ENCODE data around the gene LRRC75B. TPM values are rescaled to one million over a fixed set of nuclear protein-coding genes. Genes with fewer than 3 reads are reported as not detected.

Gene LRRC75B
- polyA plus RNA-seq, 1 donor from 2014 or later = 12.2 TPM

- no peak overlapping the region for H3K4me3 ChIP-seq (ENCODE audit: low read length)
- no peaks in the 10 kb centered on the region for H3K79me2 ChIP-seq (replicated peaks; ENCODE audit: insufficient read depth, low read length)
- no peak overlapping the region for H3K9ac ChIP-seq (ENCODE audit: low read length)
- H2AFZ ChIP-seq (ENCODE audit: low read depth, low read length) = no peak overlapping the region
- H3K9me3 ChIP-seq (ENCODE audit: low read length) = no peaks in the 10 kb centered on the region
- no peak overlapping the region for H3K27ac ChIP-seq (ENCODE audit: low read length)
- H4K20me1 ChIP-seq (ENCODE audit: insufficient read depth) = no peaks in the 10 kb centered on the region
- H3K27me3 ChIP-seq (ENCODE audit: insufficient read depth, low read depth, low read length) = no peaks in the 10 kb centered on the region
- no peaks in the 10 kb centered on the region for H3K9me2 ChIP-seq (ENCODE audit: insufficient read depth, low read length)
- TF ChIP-seq TAF1 (IDR thresholded peaks at IDR 0.05; ENCODE audit: low read depth) (no peak), EZH2 (IDR thresholded peaks at IDR 0.05; ENCODE audit: borderline replicate concordance, insufficient read depth, low read length, poor library complexity, severe bottlenecking) (no peak), SMC3 (conservative IDR thresholded peaks at IDR 0.05; ENCODE audit: poor library complexity) (no peak), MXI1 (conservative IDR thresholded peaks at IDR 0.05; ENCODE audit: poor library complexity, severe bottlenecking) (no peak), CTCF (IDR thresholded peaks at IDR 0.05; ENCODE audit: poor library complexity, severe bottlenecking) (no peak), RAD21 (conservative IDR thresholded peaks at IDR 0.05) (no peak)
- H3F3A ChIP-seq (ENCODE audit: insufficient read depth, low read length, poor library complexity, severe bottlenecking) = no peaks in the 10 kb centered on the region
- H3K36me3 ChIP-seq (ENCODE audit: insufficient read depth, low read length) = no peaks in the 10 kb centered on the region
- H3K4me2 ChIP-seq (ENCODE audit: low read length) = no peak overlapping the region
These were observed 52.4 kb downstream of the LRRC75B start for GRCh38 chr22:24540470-24540869.

DNA sequence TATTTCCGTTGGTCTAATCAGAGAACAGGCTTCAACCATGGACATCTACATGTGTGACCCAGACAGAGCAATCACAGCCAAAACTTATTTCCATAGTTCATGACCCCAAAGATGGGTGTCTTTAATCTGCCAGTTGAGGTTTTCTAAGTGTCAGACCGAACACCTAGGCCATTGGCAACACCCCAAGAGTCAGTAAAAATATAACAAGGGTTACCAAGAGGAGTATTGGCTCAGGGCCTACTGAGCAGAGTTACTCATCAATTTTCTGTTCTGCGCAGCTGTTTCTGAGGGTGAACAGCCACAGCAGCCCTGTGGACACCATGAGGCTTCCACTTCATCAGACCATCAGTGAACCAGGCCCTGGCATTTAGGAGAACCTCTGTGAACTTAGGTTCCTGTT is 56.8 kb downstream of the LRRC75B start:
- Histone ChIP-seq H3K79me2 (replicated peaks; ENCODE audit: insufficient read depth, low read length) (no peaks in the 10 kb centered on the region), H3K27me3 (ENCODE audit: insufficient read depth, low read depth, low read length) (no peaks in the 10 kb centered on the region), H3K36me3 (ENCODE audit: insufficient read depth, low read length) (no peaks in the 10 kb centered on the region), H4K20me1 (ENCODE audit: insufficient read depth) (no peaks in the 10 kb centered on the region), H3K4me2 (ENCODE audit: low read length) (no peak overlapping the region), H3F3A (ENCODE audit: insufficient read depth, low read length, poor library complexity, severe bottlenecking) (no peaks in the 10 kb centered on the region), H3K9ac (ENCODE audit: low read length) (no peak overlapping the region), H3K4me3 (ENCODE audit: low read length) (no peak overlapping the region), H2AFZ (ENCODE audit: low read depth, low read length) (no peak overlapping the region), H3K9me2 (ENCODE audit: insufficient read depth, low read length) (no peaks in the 10 kb centered on the region), H3K27ac (ENCODE audit: low read length) (no peak overlapping the region), H3K9me3 (ENCODE audit: low read length) (no peaks in the 10 kb centered on the region)
- TF ChIP-seq RAD21 (conservative IDR thresholded peaks at IDR 0.05) = no peak
- no peak for TF ChIP-seq CTCF (IDR thresholded peaks at IDR 0.05; ENCODE audit: poor library complexity, severe bottlenecking)
- TF ChIP-seq EZH2 (IDR thresholded peaks at IDR 0.05; ENCODE audit: borderline replicate concordance, insufficient read depth, low read length, poor library complexity, severe bottlenecking) = no peak
- no peak for TF ChIP-seq MXI1 (conservative IDR thresholded peaks at IDR 0.05; ENCODE audit: poor library complexity, severe bottlenecking)
- no peak for TF ChIP-seq REST (IDR thresholded peaks at IDR 0.05; ENCODE audit: borderline replicate concordance)
- no peak for TF ChIP-seq POLR2AphosphoS5 (IDR thresholded peaks at IDR 0.05)
- no peak for TF ChIP-seq SMC3 (conservative IDR thresholded peaks at IDR 0.05; ENCODE audit: poor library complexity)
- TF ChIP-seq TAF1 (IDR thresholded peaks at IDR 0.05; ENCODE audit: low read depth) = no peak
- no peak for TF ChIP-seq EP300 (conservative IDR thresholded peaks at IDR 0.05; ENCODE audit: poor library complexity, severe bottlenecking)

Other genes with a start within 250 kb of the LRRC75B start
- gene ADORA2A, start 165.5 kb downstream of the LRRC75B start, polyA plus RNA-seq = 2.9 and 6.7 TPM in 2 replicates
- gene UPB1, start 97.7 kb downstream of the LRRC75B start, polyA plus RNA-seq = 0.12 and 0.38 TPM in 2 replicates
- 32.6 and 38.5 TPM in 2 replicates for gene GUCD1, start 37.9 kb downstream of the LRRC75B start, polyA plus RNA-seq
- gene SNRPD3, start 37.1 kb downstream of the LRRC75B start, polyA plus RNA-seq = 185 and 195 TPM in 2 replicates
- 5.4 and 6.4 TPM in 2 replicates for gene GGT1, start 10.1 kb upstream of the LRRC75B start, polyA plus RNA-seq
- gene PIWIL3, start 181.6 kb upstream of the LRRC75B start, polyA plus RNA-seq = 0.14 and 0.16 TPM in 2 replicates
- 7.5 and 9.2 TPM in 2 replicates for gene SGSM1, start 213.1 kb upstream of the LRRC75B start, polyA plus RNA-seq

All from neural cell (in vitro differentiated cells).